GM19043 (cell line): ENCODE data around the gene NAP1L1.

Source experiments
- ATAC-seq: cut with Tn5 transposase; IDR thresholded peaks from one replicate; pipeline ENCODE4 v1.9.1; 2021; ENCODE audit warnings: low read depth; ENCODE audit not compliant: unreplicated experiment

NAP1L1 gene

DNA sequence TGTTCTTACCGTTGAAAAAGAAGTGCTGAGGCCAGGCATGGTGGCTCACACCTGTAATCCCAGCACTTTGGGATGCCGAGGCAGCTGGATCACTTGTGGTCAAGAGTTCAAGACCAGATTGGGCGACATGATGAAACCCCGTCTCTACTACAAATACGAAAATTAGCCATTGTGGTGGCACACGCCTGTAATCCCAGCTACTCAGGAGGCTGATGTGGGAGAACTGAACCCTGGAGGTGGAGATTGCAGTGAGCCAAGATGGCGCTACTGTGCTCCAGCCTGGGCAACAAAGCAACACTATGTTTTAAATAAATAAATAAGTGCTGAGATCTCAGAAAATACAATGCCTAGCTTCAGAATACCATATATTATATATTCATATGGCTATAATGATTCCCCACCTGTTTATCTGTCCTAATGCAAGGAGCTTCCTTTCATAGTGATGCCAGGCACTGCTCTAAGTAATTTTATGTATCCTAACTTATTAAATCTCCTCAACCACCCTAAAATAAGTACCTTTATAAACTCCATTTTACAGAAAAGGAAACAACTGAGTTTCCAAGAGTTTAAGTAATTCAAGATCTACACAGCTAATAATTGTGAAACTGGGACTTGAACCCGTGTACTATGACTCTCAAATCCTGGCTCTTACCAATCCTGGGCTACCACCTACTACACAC is 60.2 kb downstream of the NAP1L1 start:
- ATAC-seq = no peak

DNA sequence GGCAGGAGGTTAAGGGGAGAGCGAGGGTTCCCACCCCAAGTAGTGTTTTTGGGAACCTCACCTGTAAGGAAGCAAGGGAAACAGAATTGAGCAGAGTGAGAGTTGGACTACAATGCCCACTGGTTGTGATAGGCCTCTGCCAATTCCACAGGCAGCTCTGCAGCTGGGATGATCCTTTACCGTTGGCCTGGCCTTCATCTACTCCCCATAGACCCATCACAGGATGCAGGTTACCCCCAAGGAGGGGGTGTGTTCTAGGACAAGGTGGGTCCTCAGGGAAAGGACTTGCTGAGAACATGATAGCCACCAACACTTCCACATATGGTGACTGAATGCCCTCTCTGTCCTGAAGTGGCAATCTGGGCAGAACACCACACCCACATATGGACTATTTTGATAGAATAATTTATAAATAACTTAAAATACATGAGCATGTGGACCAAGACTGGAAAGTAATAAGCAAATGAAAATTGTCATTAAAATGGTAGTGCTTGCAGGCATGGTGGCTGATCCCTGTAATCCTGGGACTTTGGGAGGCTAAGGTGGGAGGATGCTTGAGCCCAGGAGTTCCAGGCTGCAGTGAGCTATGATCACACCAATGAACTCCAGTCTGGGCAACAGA is 61.3 kb downstream of the NAP1L1 start:
- ATAC-seq = no peak

DNA sequence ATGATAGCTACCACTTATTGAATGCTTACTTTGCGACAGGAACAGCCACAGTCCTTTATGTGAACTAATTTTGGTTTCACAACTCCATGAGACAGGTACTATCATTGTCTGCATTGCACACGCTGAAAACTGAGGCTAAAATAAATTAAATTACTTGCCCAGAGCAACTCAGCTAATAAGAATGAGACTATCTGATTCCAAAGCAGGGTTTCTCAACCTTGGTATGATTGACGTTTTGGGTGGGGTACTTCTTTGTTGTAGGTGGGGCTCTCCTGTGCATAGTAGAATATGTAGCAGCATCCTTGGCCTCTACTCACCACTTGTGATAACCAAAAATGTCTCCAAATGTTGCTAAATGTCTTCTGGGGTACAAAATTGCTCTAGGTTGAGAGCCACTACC is 62.0 kb downstream of the NAP1L1 start:
- no peak for ATAC-seq

DNA sequence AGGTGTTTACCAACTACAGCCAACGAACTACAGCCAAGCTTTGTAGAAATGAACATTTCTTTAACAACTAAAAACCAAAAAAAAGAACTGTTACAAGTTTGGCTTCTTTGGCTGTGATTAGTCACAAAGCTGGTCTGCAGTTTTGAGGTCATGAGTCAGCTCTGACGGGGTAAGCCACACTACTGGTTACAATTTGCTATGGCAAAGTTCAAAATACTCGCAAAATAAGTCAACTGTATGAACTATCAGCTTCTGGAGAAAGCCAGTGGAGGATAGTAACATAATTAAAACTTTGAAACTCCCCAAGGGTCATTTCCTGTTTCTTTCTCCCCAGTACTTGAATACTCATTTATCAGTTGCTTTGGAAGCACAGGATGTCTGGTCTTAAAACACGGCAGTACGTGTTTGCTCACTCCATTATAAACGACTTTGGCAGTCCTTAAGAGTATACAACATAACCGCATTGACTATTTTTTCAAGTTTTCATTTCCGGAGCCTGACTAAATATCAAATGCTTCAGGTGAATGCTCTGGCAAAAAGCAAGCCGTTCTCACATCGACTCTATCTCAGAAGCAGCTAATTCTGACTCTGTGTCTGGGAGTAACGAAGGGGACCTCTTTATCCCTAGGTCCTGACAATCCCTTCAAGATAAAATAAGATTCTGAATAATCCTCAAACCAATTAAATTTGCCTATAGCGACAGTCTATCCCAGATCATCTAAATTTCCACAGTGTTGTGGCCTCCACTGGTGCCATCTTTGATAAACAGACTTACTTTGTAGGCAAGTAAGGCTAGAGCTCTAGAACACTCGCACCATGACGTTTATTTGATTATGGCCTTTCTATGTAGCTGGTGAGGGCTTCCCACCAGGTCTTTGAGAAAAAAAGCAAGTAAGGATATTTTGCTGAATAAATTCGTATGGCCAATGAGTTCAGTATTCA is 63.5 kb downstream of the NAP1L1 start:
- peak; percentile 31 for ATAC-seq

DNA sequence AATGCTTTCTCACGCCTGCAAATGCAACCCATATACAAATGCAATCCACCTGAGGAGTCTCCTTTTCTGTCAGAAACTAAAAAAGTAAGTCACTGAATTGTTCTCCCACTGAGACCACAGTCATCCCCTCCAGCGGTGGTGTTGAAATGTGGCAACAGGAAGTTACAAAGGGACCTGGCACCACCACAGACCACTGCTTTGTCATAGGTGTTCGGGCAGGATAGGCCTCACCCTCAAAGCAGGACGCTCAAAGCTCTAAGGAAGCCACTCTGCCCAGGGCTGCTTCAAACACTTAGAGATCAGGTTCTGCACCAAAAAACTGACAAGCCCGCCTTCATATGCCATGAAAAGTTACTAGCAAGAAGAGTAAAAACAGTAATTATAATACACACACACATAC is 64.2 kb downstream of the NAP1L1 start:
- peak; percentile 73 for ATAC-seq

DNA sequence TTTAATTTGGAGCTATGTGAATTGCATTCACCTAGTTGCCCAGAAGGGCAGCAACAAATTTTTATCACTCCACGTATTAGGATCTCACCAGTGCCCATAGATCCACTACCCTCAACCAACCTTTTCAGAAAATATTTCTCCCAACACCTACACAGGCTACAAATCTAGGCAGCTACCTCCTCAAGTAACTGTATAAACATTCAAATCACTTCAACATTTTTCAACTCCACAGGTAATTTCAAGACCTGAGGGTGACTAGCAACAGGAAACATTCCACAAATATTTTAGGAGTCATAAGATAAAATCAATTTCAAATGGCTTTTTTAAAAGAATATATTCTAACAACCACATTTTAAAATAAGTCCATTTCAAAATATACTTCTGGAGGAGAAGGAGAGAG is 65.8 kb downstream of the NAP1L1 start:
- ATAC-seq = no peak

DNA sequence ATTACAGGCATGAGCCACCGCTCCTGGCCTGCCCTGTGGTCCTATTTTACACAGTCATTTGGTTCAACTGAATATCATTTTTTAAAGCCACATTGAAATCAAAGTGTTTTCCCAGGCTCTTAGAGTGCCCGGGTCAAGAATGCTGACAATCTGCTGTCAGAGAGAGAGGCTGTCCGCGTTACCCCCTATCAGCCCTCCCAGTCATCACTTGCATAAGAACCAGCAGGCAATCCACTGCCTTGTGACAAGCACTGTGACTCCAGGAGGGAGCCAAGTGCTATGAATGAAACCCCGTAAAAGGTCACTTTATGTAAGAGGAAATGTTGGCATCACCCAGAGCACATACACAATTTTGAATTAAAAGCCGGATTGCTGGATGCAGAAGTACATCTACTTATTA is 66.4 kb downstream of the NAP1L1 start:
- no peak for ATAC-seq

DNA sequence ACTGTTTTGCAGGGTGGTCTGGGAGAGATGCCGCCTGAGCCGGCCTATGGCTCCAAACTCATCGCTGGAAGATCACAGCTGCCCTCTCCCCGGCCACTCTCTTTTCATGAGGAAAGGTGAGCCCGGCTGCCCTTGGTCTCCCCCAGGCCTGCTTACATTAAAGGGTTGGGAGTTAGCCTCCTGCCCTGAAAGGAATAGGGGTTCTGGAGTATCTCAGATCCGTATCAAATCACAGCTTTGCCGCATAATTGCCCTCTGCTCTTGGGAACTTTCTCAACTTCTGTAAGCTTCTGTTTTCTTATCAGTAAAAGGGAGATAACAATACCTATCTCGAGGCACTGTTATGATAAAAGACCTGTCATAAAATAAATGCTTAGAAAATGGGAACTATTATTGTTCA is 70.5 kb downstream of the NAP1L1 start:
- no peak for ATAC-seq

DNA sequence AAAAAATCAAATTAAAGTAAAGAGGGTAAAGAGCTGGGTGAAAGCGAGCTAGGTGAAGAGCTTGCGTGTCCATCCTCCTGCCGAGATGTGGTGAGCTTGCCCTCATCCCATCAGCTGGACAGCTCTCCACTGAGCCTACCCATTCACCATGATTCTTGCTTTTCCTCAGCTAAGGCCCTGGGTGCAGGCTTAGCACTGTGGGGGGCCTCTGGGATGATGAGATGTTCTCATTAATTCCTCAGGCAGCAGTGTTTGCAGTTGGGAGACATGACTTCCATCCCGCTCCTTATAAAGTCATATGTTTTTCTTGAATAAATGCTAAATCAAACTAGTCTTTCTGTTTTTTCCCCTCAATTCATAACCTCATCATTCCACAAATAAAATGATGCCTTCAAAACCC is 70.9 kb downstream of the NAP1L1 start:
- ATAC-seq = no peak

DNA sequence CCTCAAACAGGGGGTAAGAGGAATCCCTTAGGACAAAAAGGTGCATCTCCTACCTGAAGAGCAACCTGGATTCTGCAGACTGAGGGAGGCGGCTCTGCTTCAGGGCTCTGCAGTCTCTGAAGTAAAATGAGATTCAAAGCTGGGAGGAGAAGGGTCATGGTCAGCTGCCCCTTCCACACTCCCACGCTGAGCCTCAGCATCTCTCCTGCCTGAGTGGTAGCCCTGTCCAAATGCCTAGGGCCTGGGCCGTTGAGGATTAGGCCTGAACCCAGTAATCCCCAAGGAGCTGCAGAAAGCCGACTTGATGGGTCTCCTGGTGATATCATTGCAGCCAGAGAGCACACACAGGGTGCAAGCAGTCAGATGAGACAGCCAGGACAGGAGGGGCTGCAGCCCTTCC is 71.8 kb downstream of the NAP1L1 start:
- ATAC-seq = no peak

DNA sequence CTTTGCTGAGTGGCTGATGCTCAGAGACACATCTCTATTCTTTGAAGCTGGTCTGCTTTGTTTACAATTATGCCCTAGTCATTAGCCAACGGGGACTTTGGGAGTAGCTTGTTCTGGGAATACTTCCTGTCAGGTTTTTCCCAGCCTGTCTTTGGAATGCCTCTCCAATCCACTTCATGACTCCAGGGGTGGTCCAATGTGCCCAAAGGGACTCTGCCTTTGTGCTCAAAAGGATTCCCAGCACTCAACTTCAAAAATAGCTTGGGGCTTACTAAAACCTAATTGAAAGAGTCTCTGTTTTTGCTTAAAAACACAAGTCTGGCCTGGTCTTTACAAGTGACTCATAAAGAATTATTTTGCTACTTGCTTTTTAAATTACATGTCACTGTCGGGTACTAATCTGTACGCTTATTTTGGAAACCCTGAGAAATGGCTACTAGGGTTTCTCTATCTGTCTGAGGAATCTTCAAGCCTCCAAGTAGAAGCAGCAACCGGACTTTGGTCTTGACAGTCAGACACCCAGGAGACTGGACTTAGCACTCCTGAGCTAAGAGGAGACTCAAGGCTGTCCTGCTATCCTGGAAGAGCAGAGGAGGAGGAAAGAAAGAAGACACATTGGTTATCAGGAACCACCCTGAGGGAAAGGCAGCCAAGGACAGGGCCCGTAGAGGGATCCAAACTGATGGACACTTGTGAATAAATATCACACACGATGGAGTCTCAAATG is 73.6 kb downstream of the NAP1L1 start:
- no peak for ATAC-seq

DNA sequence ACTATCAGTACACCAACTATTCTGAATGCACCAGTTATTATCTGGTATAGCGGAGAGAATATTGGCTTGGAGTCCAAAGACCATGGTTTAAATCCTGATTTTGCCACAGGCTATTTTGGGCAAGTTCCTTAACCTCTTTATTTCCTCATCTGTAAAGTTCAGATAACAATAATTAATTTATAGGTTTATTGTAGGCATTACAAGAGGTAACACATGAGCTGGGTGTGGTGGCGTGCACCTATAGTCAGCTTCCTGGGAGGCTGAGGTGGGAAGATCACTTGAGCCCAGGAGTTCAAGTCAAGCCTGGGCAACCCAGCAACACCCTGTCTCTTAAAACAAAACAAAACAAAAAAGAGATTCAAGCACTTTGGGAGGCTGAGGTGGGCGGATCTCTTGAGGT is 76.1 kb downstream of the NAP1L1 start:
- no peak for ATAC-seq

DNA sequence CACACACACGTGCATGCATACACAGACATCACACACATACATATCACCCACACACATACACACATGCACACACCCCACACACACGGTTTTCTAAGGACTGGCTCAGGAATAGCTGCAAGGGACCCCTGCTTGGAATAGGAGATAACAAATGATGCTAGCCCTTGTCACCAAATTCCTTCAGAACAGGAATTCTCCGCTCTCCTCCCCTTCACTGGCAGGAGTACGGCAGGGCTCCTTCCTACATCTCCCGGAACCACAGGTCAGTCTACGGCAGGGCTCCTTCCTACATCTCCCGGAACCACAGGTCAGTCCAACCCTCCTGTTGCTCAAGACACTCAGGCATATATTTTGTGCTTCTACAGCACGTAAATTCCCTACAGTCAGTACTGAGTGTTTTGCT is 76.8 kb downstream of the NAP1L1 start:
- no peak for ATAC-seq

DNA sequence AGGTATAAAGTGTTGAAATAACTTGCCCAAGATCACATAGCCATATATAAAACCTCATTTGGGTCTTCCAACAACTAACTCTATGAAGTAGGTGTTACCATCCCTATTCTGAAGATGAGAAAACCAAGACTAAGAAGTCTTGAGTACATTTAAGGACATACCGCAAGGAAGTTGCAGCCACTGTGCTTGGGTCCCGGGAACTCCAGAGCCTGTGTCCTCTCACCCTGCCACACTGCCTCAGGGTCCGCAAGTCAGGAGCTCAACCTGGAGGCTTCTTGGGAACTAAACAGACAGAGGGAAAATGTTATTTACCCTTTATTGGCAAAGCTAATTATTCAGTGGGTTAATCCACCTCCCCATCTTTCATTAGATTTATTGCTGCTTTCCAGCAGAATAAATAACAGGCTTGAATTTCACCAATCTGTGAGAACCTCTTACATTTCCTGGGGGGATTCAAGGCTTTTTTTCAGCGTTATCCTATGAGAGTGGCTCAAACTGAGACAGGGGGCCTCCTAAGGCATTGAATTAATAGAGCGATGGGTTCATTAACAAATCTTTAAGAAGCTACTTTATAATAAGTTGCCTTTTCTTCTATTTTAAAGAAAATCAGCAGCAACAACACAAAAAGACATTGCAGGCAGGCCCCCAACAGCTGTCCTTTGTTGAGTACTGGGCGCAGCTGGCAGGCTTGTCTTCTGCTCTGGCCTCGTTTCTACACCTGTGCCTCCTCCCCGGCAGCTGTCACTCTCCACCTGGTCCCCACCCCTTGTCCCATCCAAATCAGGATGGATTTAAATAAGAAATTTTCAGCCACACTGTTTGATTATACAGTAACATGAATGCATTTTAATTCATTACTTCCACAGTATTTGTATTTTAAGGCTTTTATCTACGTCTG is 78.2 kb downstream of the NAP1L1 start:
- no peak for ATAC-seq

DNA sequence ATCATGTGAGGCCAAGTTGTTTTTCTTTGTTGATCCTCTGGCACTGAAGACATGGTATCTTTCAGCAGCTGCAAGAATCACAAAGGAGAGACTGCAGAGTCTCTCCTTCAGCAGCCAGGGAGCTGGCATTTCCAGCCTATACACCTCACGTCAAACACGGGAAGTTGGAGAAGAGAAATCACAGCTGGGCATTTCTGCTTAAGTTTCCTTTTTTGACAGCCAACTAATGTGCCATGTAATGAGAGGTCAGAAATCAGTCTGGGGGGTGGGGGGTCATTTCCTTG is 81.2 kb downstream of the NAP1L1 start:
- no peak for ATAC-seq

DNA sequence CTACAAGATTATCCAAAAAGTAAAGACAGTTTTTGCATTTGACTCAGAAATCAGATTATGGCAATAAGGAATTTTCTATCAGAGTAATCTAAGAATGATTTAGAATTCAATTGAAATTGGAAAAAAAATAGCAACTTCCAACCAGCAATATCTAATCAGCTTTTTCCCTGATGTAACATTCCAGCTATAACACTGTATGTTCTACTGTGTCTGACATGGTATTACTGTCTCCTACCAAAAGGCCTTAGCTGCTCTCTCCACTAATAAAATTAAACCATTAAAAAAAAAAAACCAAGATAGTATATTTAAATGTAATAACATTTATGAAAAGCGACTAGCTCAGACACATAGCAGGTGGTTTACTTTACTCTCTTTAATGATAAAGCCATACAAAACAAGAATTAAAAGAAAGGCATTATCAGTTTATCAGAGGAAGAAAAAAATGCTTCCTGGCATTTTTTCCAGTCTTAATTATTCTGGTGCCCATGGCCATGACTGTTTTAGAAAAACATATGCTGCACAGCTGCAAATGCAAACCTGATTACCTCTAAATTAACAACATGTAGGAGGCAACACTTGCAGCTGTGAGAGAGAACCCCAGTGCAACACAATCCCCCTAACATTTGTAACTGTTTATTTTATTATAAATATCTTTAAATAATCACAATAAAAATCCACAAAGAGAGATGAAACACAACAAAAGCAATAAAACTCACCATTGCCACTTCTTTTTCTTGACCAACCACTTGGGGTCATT is 81.7 kb downstream of the NAP1L1 start:
- ATAC-seq = no peak

DNA sequence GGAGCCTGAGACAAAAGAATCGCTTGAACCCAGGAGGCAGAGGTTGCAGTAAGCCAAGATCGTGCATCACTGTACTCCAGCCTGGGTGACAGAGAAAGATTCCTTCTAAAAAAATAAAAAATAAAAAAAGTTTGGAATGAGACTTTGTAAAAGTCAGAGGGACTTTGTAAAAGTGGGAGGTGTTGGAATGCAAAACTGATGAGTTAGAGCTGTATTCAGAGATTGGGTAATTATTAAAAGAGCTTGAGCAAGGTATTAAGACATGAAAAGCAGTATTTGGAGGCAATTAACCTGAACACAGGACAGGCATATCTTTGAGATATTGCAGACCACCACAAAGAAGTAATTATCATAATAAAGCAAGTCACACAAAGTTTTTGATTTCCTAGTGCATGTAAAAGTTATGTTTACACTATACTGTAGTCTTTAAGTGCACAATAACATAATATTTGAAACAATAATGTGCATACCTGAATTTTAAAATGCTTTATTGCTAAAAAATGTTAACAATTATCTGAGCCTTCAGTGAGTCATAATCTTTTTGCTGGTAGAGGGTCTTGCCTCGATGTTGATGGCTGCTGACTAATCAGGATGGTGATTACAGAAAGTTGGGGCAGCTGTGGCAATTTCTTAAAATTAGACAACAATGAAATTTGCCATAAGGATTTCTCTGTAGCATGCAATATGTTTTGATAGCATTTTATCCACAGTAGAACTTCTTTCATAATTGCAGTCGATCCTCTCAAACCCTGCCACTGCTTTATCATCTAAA is 86.0 kb downstream of the NAP1L1 start:
- no peak for ATAC-seq

DNA sequence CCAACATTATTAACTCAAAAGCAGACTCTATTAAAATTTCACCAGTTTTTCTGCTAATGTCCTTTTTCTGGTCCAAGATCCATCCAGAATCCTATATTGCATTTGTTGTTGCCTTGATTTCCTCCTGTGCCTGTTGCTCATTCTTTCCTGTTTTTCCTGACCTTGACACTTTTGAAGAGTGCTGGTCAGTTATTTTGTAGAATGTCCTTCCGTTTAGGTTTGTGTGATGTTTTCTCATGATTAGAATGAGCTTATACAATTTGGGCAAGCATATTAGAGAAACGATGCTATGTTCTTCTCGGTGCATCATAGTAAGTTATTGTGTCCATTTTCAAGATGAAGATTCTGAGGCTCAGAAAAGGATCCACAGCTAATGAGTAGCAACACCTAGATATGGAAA is 86.8 kb downstream of the NAP1L1 start:
- no peak for ATAC-seq
